Activated naive CD8-positive, alpha-beta T cell (primary cell): ENCODE data around the gene APCS.

Source experiments
- H3K27ac Mint-ChIP-seq: one replicate; pipeline ENCODE4 v1.8.0; 2021; ENCODE audit warnings: mixed read lengths
- H3K27me3 Mint-ChIP-seq: one replicate; pipeline ENCODE4 v1.8.0; 2021; ENCODE audit warnings: mixed read lengths
- H3K36me3 Mint-ChIP-seq: one replicate; pipeline ENCODE4 v1.8.0; 2021; ENCODE audit warnings: mixed read lengths
- H3K4me1 Mint-ChIP-seq: one replicate; pipeline ENCODE4 v1.8.0; 2021; ENCODE audit warnings: low read depth, mixed read lengths
- H3K4me3 Mint-ChIP-seq: one replicate; pipeline ENCODE4 v1.8.0; 2021; ENCODE audit warnings: mild to moderate bottlenecking, mixed read lengths
- H3K9me3 Mint-ChIP-seq: one replicate; pipeline ENCODE4 v1.8.0; 2021; ENCODE audit warnings: low read depth, mixed read lengths

Gene APCS

DNA sequence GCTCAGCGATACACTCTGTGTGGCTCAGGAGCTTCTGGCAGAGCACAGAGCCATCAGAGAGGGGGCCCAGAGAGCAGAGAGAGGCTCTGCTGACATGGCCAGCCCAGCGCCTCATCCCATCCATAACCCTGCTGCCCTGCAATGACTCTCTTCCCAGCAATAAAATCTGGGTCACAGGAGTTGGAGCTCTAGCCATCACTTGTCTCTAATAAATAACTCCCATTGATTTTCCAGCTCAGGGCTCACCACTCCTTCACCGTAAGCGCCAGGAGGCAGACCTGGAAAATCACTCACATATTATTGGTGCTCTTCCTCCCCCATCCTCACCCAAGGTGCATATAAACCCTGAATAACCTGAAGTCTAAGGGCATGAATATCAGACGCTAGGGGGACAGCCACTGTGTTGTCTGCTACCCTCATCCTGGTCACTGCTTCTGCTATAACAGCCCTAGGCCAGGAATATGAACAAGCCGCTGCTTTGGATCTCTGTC is at the start of gene APCS:
Gene APCS (plus strand): TSS at position 366 of the 491 bp plus-strand sequence. CDS start 96 bp downstream, at position 462.
- H3K4me1 Mint-ChIP-seq = no peaks in the 10 kb centered on the region
- no peak within 1 kb of the TSS for H3K4me3 Mint-ChIP-seq
- no peak within 1 kb of the TSS for H3K27ac Mint-ChIP-seq
- H3K36me3 Mint-ChIP-seq = no peaks in the 10 kb centered on the region
- H3K27me3 Mint-ChIP-seq = peaks cover 16% of the 10 kb centered on the region
- peaks cover 3% of the 10 kb centered on the region for H3K9me3 Mint-ChIP-seq

GRCh38 chr1:159548126-159548525 is 39.5 kb upstream of the APCS start:
- no peak overlapping the region for H3K4me3 Mint-ChIP-seq

DNA sequence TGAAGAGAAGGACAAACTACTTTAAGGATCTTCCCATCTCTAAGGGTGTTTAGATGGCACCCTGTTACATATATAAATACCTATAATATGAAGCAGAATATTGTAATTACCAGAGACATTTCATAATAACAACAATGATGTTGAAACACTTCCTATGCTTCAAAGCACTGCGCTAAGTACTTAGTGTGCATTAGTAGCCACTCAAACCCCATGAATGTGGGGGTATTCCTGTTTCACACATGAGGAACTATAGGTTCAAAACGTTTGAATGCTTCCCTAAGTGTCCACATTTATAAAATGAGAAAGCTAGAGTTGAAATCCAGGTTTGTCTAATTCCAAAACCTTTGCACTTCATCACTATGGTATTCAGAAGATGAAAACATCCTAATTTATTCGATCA is 33.4 kb upstream of the APCS start:
- no peak overlapping the region for H3K27ac Mint-ChIP-seq
- H3K4me3 Mint-ChIP-seq = no peak overlapping the region
- no peaks in the 10 kb centered on the region for H3K4me1 Mint-ChIP-seq
- peaks cover 10% of the 10 kb centered on the region for H3K27me3 Mint-ChIP-seq
- H3K36me3 Mint-ChIP-seq = no peaks in the 10 kb centered on the region
- no peaks in the 10 kb centered on the region for H3K9me3 Mint-ChIP-seq

More at GRCh38 chr1:159548126-159548525, 39.5 kb upstream of the APCS start:
- peaks cover 14% of the 10 kb centered on the region for H3K27me3 Mint-ChIP-seq
- no peaks in the 10 kb centered on the region for H3K4me1 Mint-ChIP-seq
- no peaks in the 10 kb centered on the region for H3K36me3 Mint-ChIP-seq
- H3K9me3 Mint-ChIP-seq = no peaks in the 10 kb centered on the region
- no peak overlapping the region for H3K27ac Mint-ChIP-seq

- no peaks in the 10 kb centered on the region for H3K9me3 Mint-ChIP-seq
- H3K4me3 Mint-ChIP-seq = no peak overlapping the region
- H3K36me3 Mint-ChIP-seq = no peaks in the 10 kb centered on the region
Observed at GRCh38 chr1:159554696-159555095, 32.9 kb upstream of the APCS start.

GRCh38 chr1:159556931-159557369 is 30.7 kb upstream of the APCS start:
- Mint-ChIP-seq H3K4me1 (no peaks in the 10 kb centered on the region), H3K27ac (no peak overlapping the region), H3K4me3 (no peak overlapping the region), H3K36me3 (no peaks in the 10 kb centered on the region), H3K27me3 (peaks cover 9% of the 10 kb centered on the region), H3K9me3 (no peaks in the 10 kb centered on the region)

More at GRCh38 chr1:159554696-159555095, 32.9 kb upstream of the APCS start:
- Mint-ChIP-seq H3K27ac (no peak overlapping the region), H3K4me1 (no peaks in the 10 kb centered on the region), H3K27me3 (peaks cover 12% of the 10 kb centered on the region)

DNA sequence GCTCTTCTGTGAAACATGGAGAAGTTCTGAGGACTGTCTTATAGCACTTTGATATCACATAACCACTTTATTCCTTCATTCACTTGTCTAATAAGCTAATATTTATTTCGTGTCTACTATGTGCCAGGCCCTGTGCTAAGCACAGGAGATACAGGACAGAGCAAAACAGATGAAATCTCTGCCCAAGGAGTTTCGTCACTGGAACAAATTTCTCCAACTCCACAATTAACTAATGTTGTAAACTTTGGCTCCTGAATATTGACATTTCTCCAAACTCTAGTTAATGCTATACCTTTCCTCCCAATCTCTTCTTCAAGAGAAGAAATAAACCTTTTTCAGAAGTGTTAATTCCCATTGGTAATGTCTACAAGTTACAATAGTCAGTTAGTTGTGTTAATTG is 27.0 kb upstream of the APCS start:
- Mint-ChIP-seq H3K36me3 (no peaks in the 10 kb centered on the region), H3K9me3 (no peaks in the 10 kb centered on the region), H3K4me3 (no peak overlapping the region), H3K4me1 (no peaks in the 10 kb centered on the region), H3K27ac (no peak overlapping the region), H3K27me3 (peaks cover 6% of the 10 kb centered on the region)

DNA sequence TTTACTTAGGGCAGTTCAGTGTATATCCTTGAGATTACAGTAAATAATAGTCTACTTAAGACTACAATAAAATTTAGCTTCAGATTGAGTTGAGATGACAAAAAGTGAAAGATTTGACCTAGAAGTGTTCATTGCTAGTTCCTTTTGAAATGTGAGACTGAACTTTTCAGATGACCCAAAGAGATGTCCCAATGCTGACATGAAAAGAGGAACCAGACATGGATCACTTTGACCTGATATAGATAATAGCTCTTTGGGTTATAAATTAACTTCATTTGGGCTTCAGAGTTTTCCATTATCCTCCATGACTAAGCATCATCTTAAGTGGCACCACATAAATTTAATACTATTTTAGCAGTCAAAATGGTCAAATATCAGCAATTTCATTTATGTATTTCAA is 26.1 kb upstream of the APCS start:
- H3K27ac Mint-ChIP-seq = no peak overlapping the region
- H3K27me3 Mint-ChIP-seq = peaks cover 6% of the 10 kb centered on the region
- H3K4me1 Mint-ChIP-seq = no peaks in the 10 kb centered on the region
- H3K36me3 Mint-ChIP-seq = no peaks in the 10 kb centered on the region
- H3K4me3 Mint-ChIP-seq = no peak overlapping the region
- no peaks in the 10 kb centered on the region for H3K9me3 Mint-ChIP-seq

GRCh38 chr1:159562680-159563079 is 24.9 kb upstream of the APCS start:
- H3K9me3 Mint-ChIP-seq = no peaks in the 10 kb centered on the region
- peaks cover 6% of the 10 kb centered on the region for H3K27me3 Mint-ChIP-seq
- H3K27ac Mint-ChIP-seq = no peak overlapping the region

GRCh38 chr1:159577446-159577845 is 10.2 kb upstream of the APCS start:
- H3K27ac Mint-ChIP-seq = no peak overlapping the region
- no peaks in the 10 kb centered on the region for H3K4me1 Mint-ChIP-seq
- no peaks in the 10 kb centered on the region for H3K9me3 Mint-ChIP-seq
- no peak overlapping the region for H3K4me3 Mint-ChIP-seq
- H3K27me3 Mint-ChIP-seq = peaks cover 28% of the 10 kb centered on the region
- no peaks in the 10 kb centered on the region for H3K36me3 Mint-ChIP-seq

More at GRCh38 chr1:159562680-159563079, 24.9 kb upstream of the APCS start:
- Mint-ChIP-seq H3K36me3 (no peaks in the 10 kb centered on the region), H3K4me1 (no peaks in the 10 kb centered on the region), H3K4me3 (no peak overlapping the region)

DNA sequence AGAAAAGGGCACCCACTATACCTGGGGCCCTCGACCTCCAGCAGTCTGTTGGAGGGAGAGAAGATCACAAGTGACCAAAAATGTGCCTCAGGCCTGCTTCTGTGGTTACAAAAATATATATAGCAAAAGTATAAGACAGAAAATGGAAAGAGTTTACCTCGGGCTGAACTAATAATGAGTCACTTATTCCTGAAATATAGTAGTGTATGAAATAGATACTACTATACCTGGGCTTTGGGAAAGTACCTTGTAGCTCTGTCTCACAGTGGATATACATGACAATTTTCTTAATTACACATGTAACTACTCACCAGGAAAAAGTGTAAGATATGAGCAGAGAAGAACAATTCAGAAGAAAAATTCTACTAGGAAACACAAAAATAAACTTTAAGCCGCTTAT is 7.3 kb upstream of the APCS start:
- Mint-ChIP-seq H3K4me1 (no peaks in the 10 kb centered on the region), H3K9me3 (no peaks in the 10 kb centered on the region), H3K36me3 (no peaks in the 10 kb centered on the region), H3K4me3 (no peak overlapping the region), H3K27ac (no peak overlapping the region), H3K27me3 (peaks cover 30% of the 10 kb centered on the region)

DNA sequence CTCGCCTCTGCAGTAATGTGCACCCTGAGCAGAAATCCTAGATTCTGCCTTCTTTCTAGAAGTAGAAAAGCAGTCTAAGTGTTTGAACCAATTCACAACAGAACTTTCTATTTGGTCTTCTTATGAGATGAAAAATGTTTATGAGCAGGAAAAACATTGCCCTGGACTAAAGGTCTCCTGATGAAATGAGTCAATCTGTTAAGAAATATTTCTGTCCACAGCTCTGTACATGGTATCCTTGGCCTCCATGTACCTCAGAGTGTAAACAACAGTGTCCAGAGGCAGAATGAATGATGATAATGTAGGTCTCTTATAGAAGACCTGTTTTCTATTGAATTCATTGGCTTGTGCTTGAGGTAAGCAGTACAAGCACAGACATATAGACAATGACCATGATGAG is 6.2 kb upstream of the APCS start:
- H3K36me3 Mint-ChIP-seq = no peaks in the 10 kb centered on the region
- no peak overlapping the region for H3K27ac Mint-ChIP-seq
- H3K27me3 Mint-ChIP-seq = peaks cover 29% of the 10 kb centered on the region
- H3K9me3 Mint-ChIP-seq = no peaks in the 10 kb centered on the region
- H3K4me3 Mint-ChIP-seq = no peak overlapping the region
- H3K4me1 Mint-ChIP-seq = no peaks in the 10 kb centered on the region

GRCh38 chr1:159584536-159584935 is 3.1 kb upstream of the APCS start:
- H3K9me3 Mint-ChIP-seq = no peaks in the 10 kb centered on the region
- no peaks in the 10 kb centered on the region for H3K36me3 Mint-ChIP-seq
- H3K27ac Mint-ChIP-seq = no peak overlapping the region
- peaks cover 22% of the 10 kb centered on the region for H3K27me3 Mint-ChIP-seq
- no peak overlapping the region for H3K4me3 Mint-ChIP-seq
- H3K4me1 Mint-ChIP-seq = no peaks in the 10 kb centered on the region

DNA sequence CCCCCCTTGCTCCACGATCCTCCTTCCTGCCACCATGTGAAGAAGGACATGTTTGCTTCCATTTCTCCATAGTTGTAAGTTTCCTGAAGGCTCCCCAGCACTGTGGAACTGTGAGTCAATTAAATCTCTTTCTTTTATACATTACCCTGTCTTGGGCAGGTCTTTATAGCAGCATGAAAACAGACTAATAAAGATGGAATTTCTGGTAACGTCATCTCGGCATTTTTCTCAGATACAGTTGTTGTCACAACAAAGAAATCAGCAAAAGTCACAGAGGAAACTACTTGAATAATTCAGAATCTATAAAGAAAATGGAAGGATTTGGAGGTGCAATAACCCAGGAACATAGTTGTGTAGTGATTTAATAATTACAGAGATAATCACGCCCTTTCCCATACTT is 4.4 kb downstream of the APCS start:
- no peak overlapping the region for H3K27ac Mint-ChIP-seq
- peaks cover 10% of the 10 kb centered on the region for H3K27me3 Mint-ChIP-seq
- H3K4me1 Mint-ChIP-seq = no peaks in the 10 kb centered on the region
- H3K9me3 Mint-ChIP-seq = peaks cover 3% of the 10 kb centered on the region
- no peaks in the 10 kb centered on the region for H3K36me3 Mint-ChIP-seq
- H3K4me3 Mint-ChIP-seq = no peak overlapping the region

DNA sequence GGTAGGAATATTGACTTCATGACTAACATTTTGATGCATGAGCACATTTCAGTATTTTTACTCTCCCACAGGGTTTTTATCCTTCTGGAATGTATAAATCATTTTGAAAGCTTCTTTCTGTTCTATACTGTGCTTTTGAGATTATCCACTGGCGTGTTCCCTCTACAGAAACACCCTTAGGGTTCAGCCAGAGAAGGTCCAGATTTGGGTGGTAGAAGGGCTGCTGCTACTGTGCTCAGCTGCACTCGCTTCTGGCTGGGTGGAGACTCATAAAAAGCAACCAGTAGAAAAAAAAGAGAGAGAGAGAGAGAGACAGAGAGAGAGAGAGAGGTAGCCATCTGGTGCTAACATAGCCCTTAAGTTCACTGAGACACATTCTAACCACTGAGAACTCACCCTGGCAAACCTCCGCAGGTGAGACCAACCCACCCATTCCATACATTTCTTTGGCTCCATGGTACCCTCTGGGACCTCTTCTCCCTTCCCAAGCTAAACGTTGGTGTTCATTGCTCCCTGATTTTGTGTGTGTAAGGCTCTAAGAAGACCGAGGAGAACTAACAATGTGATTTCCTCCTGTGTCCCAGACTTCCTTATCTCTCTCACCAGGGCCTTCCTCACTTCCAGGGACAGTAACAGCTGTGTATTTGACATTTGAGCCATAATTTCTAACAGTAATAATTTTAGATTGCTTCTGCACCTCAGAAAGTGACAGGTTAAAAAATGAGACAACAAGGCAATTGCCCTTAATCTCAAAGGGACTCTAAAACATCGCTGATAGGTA is 7.2 kb downstream of the APCS start:
- H3K27ac Mint-ChIP-seq = no peak overlapping the region
- no peaks in the 10 kb centered on the region for H3K4me1 Mint-ChIP-seq
- H3K9me3 Mint-ChIP-seq = peaks cover 3% of the 10 kb centered on the region
- H3K4me3 Mint-ChIP-seq = no peak overlapping the region
- peaks cover 17% of the 10 kb centered on the region for H3K27me3 Mint-ChIP-seq
- H3K36me3 Mint-ChIP-seq = no peaks in the 10 kb centered on the region

DNA sequence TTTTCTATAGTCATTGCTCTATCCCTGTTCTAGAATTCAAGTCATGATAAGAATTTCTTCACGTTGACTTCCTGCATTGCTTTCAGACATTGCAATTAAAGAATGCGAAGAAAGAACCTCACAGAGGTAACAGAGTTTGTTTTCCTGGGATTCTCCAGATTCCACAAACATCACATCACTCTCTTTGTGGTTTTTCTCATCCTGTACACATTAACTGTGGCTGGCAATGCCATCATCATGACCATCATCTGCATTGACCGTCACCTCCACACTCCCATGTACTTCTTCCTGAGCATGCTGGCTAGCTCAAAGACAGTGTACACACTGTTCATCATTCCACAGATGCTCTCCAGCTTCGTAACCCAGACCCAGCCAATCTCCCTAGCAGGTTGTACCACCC is 10.6 kb downstream of the APCS start:
- Mint-ChIP-seq H3K27me3 (peaks cover 32% of the 10 kb centered on the region), H3K4me3 (no peak overlapping the region), H3K27ac (no peak overlapping the region), H3K4me1 (no peaks in the 10 kb centered on the region), H3K36me3 (no peaks in the 10 kb centered on the region), H3K9me3 (no peaks in the 10 kb centered on the region)

DNA sequence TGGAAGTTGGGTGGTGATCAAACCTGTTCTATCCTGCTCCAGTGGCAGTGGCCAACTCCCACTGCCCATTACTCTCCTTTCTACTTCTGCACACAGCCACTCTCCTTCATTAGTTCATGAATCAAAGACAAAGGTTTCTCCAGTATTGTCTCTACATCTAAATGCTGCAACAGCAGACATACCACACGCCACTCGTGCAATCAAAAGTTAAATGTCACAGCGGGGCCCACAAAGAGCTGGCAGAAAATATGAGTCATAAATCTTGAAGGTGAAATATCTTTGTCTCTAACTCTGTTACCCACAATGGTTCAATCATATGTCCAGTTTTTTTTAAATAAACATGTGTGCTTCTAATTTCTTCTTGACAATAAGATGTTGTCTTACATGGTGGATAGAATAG is 13.3 kb downstream of the APCS start:
- no peak overlapping the region for H3K27ac Mint-ChIP-seq
- no peak overlapping the region for H3K4me3 Mint-ChIP-seq
- peaks cover 29% of the 10 kb centered on the region for H3K27me3 Mint-ChIP-seq
- no peaks in the 10 kb centered on the region for H3K36me3 Mint-ChIP-seq
- H3K4me1 Mint-ChIP-seq = no peaks in the 10 kb centered on the region
- no peaks in the 10 kb centered on the region for H3K9me3 Mint-ChIP-seq
